Mesendoderm (in vitro differentiated cells): ENCODE data around the gene TNFRSF14.

Experiments used
- DNase-seq: peaks from one replicate; pipeline ENCODE4 v3.0.0; 2013
- H2AK5ac ChIP-seq: 2 replicates; pipeline ENCODE4 v1.6.1; 2013; ENCODE audit warnings: low read length, inconsistent platforms
- H2BK120ac ChIP-seq: 2 replicates; pipeline ENCODE4 v1.6.1; 2013; ENCODE audit warnings: low read depth, mild to moderate bottlenecking, low read length, moderate library complexity, mixed read lengths
- H2BK15ac ChIP-seq: replicated peaks from 2 replicates; pipeline ENCODE4 v1.6.1; 2013; ENCODE audit warnings: low read depth, mild to moderate bottlenecking, moderate library complexity
- H2BK5ac ChIP-seq: 2 replicates; pipeline ENCODE4 v1.6.1; 2013; ENCODE audit warnings: low read length, inconsistent platforms
- H3K18ac ChIP-seq: 2 replicates; pipeline ENCODE4 v1.6.1; 2013; ENCODE audit warnings: mild to moderate bottlenecking, low read length, mixed read lengths
- H3K23ac ChIP-seq: one replicate; pipeline ENCODE4 v1.6.1; 2013; ENCODE audit warnings: low read length
- H3K27ac ChIP-seq: 2 replicates; pipeline ENCODE4 v1.5.1; 2013; ENCODE audit warnings: low read depth, mild to moderate bottlenecking, inconsistent platforms, low read length, moderate library complexity
- H3K27me3 ChIP-seq: 2 replicates; pipeline ENCODE4 v1.6.1; 2013; ENCODE audit warnings: low read length, control low read depth, mild to moderate bottlenecking, inconsistent platforms; ENCODE audit not compliant: insufficient read depth, poor library complexity
- H3K36me3 ChIP-seq: 2 replicates; pipeline ENCODE4 v1.6.1; 2013; ENCODE audit warnings: low read length, inconsistent platforms; ENCODE audit not compliant: control insufficient read depth, insufficient read depth
- H3K4ac ChIP-seq: one replicate; pipeline ENCODE4 v1.6.1; 2013; ENCODE audit warnings: low read depth, mild to moderate bottlenecking, low read length, moderate library complexity
- H3K4me1 ChIP-seq: 2 replicates; pipeline ENCODE4 v1.6.1; 2013; ENCODE audit warnings: low read depth, low read length, inconsistent platforms; ENCODE audit not compliant: control insufficient read depth
- H3K4me2 ChIP-seq: 2 replicates; pipeline ENCODE4 v1.6.1; 2013; ENCODE audit warnings: low read length
- H3K4me3 ChIP-seq: 2 replicates; pipeline ENCODE4 v1.5.1; 2013; ENCODE audit warnings: mild to moderate bottlenecking, low read length
- H3K56ac ChIP-seq: one replicate; pipeline ENCODE4 v1.6.1; 2013; ENCODE audit warnings: low read length
- H3K79me1 ChIP-seq: 2 replicates; pipeline ENCODE4 v1.6.1; 2013; ENCODE audit warnings: low read length, inconsistent platforms
- H3K79me2 ChIP-seq: 2 replicates; pipeline ENCODE4 v1.6.1; 2013; ENCODE audit warnings: mild to moderate bottlenecking, low read length; ENCODE audit not compliant: control insufficient read depth, insufficient read depth
- H3K9ac ChIP-seq: 2 replicates; pipeline ENCODE4 v1.6.1; 2013; ENCODE audit warnings: low read length, inconsistent platforms
- H4K5ac ChIP-seq: one replicate; pipeline ENCODE4 v1.6.1; 2013; ENCODE audit warnings: low read length
- H4K8ac ChIP-seq: one replicate; pipeline ENCODE4 v1.6.1; 2013; ENCODE audit warnings: low read depth, mild to moderate bottlenecking, control low read depth, low read length, moderate library complexity
- WGBS: extraction: QIAGEN DNeasy Blood & Tissue Kit; methylation state at CpG from one replicate; pipeline ENCODE4 v1.1.7; 2013; ENCODE audit warnings: low lambda C conversion rate, missing lambda C conversion rate; ENCODE audit not compliant: insufficient coverage; ENCODE audit errors: extremely low coverage; 5-methylcytosine and 5-hydroxymethylcytosine counted together

TNFRSF14 gene

GRCh38 chr1:2510366-2511155, 45.6 kb upstream of the TNFRSF14 start:
- Histone ChIP-seq H3K9ac (no peak overlapping the region), H3K79me2 (no peaks in the 10 kb centered on the region), H3K18ac (no peak overlapping the region), H2BK15ac (no peak overlapping the region), H3K36me3 (peaks cover 10% of the 10 kb centered on the region), H4K8ac (no peak overlapping the region), H2BK120ac (no peak overlapping the region), H2BK5ac (no peak overlapping the region), H3K4ac (no peak overlapping the region), H3K4me3 (no peak overlapping the region), H3K79me1 (no peaks in the 10 kb centered on the region), H3K23ac (no peak overlapping the region), H3K27me3 (no peaks in the 10 kb centered on the region), H3K4me2 (no peak overlapping the region), H3K56ac (no peak overlapping the region), H4K5ac (no peak overlapping the region), H3K27ac (no peak overlapping the region), H3K4me1 (no peaks in the 10 kb centered on the region), H2AK5ac (no peak overlapping the region)
- no CpG with 5 or more reads among the region's 27 CpGs for WGBS
- no peak for DNase-seq

- H3K9ac ChIP-seq: no peak overlapping the region
- H3K4me2 ChIP-seq: no peak overlapping the region
- no peak overlapping the region for H2BK120ac ChIP-seq
- H3K18ac ChIP-seq: no peak overlapping the region
- H2AK5ac ChIP-seq: no peak overlapping the region
- no peaks in the 10 kb centered on the region for H3K27me3 ChIP-seq
- H3K27ac ChIP-seq: no peak overlapping the region
- no peak overlapping the region for H2BK5ac ChIP-seq
- no peaks in the 10 kb centered on the region for H3K79me2 ChIP-seq
- no peaks in the 10 kb centered on the region for H3K79me1 ChIP-seq
- no peak overlapping the region for H4K5ac ChIP-seq
- no peak overlapping the region for H4K8ac ChIP-seq
- no peak overlapping the region for H3K23ac ChIP-seq
- H3K4me3 ChIP-seq: no peak overlapping the region
- no peak overlapping the region for H2BK15ac ChIP-seq
- no peak overlapping the region for H3K56ac ChIP-seq
- peaks cover 11% of the 10 kb centered on the region for H3K36me3 ChIP-seq
- no peak overlapping the region for H3K4ac ChIP-seq
- no peak for DNase-seq
- WGBS: no CpG with 5 or more reads among the region's 31 CpGs
- no peaks in the 10 kb centered on the region for H3K4me1 ChIP-seq
Observed at GRCh38 chr1:2512862-2513421, 43.2 kb upstream of the TNFRSF14 start.

DNA sequence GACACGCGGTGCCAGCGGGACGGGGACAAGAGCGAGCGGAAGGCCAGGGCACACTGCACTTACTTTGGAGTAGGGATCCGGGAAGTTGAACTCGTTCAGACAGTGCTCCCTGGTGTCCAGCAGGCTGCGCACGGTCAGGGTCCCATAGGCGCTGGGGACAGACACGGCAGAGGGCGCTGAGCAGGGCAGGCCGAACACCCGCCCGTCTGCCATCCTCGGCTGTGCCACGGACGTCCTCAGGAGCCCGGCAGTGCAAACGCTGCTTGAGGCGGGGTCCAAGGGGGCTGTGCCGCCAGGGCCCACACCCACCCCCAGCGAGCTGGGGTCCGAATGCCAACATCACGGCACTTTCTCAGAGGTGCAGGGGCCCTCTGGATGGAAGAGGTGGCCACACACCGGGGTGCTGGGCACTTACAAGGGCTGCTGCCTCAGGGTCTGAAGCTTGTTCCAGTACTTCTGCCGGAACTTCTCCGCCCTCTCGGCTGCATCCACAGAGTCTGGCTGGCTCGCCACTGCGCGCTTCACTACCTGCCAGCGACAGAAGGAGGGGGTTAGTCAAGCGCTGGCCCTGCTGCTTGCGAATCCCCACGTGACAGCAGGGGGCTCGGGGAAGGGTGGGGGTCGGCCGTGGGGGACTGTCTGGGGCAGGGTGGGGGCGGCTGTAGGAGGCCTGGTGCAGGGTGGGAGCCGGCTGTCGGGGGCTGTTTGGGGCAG, 42.1 kb upstream of the TNFRSF14 start:
- H2BK120ac ChIP-seq: no peak overlapping the region
- H3K18ac ChIP-seq: no peak overlapping the region
- H3K36me3 ChIP-seq: peaks cover 8% of the 10 kb centered on the region
- H3K4me2 ChIP-seq: no peak overlapping the region
- DNase-seq: no peak
- no peak overlapping the region for H3K27ac ChIP-seq
- no peaks in the 10 kb centered on the region for H3K79me2 ChIP-seq
- H3K23ac ChIP-seq: no peak overlapping the region
- H2AK5ac ChIP-seq: no peak overlapping the region
- H3K27me3 ChIP-seq: no peaks in the 10 kb centered on the region
- H2BK15ac ChIP-seq: no peak overlapping the region
- no peak overlapping the region for H3K4me3 ChIP-seq
- H4K5ac ChIP-seq: no peak overlapping the region
- H2BK5ac ChIP-seq: no peak overlapping the region
- H4K8ac ChIP-seq: no peak overlapping the region
- WGBS: no CpG with 5 or more reads among the region's 43 CpGs
- no peak overlapping the region for H3K9ac ChIP-seq
- H3K4me1 ChIP-seq: no peaks in the 10 kb centered on the region
- H3K79me1 ChIP-seq: no peaks in the 10 kb centered on the region
- H3K4ac ChIP-seq: no peak overlapping the region
- no peak overlapping the region for H3K56ac ChIP-seq

DNA sequence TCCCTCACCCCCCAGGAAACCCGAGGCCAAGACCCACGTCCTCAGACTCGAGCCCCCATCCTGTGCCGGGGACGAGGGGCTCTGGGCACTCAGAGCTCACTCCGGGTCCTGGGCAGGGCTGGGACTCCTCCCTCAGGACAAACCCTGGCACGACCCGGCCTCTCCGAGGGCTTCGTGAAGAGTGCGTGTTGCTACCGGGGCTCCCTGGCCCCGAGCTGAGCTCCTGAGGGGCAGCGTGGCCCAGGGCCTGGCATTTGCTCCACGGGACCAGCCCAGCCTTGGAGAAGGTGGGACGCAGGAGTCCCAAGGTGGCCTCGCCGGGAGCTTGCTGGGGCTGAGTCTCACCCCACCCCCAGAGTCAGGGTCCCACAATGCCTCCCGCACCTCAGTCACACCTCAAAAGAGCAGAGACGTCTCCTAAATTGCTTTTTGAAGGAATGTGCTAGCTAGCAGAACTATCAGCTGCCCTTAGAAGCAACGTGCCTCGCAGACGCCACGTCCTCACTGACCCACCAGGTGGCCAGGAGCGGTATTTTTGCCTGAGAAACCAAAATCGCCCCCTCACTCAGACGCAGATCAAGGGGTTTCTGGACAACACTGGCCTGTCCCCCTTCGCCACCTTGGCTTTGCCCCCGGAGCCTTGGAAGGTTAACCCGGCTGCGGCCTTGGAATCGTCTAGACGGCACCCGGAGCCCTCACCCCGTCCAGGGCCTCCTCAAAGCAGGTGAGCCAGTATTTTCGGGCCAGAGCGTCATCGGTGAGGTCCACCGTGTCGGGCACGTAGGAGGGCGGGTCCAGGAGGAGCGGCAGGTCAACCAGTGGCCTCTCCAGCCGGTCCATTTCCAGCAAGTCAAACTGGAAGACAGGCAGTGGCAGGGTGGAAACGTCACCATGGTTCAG, 41.1 kb upstream of the TNFRSF14 start:
- no peak overlapping the region for H2AK5ac ChIP-seq
- no peak overlapping the region for H3K4ac ChIP-seq
- H3K79me1 ChIP-seq: no peaks in the 10 kb centered on the region
- H3K4me1 ChIP-seq: no peaks in the 10 kb centered on the region
- H3K9ac ChIP-seq: no peak overlapping the region
- no peak overlapping the region for H2BK120ac ChIP-seq
- H3K18ac ChIP-seq: no peak overlapping the region
- H3K56ac ChIP-seq: no peak overlapping the region
- H3K23ac ChIP-seq: no peak overlapping the region
- H3K79me2 ChIP-seq: no peaks in the 10 kb centered on the region
- no peak overlapping the region for H2BK15ac ChIP-seq
- no peak for DNase-seq
- no CpG with 5 or more reads among the region's 45 CpGs for WGBS
- peaks cover 6% of the 10 kb centered on the region for H3K36me3 ChIP-seq
- H3K27ac ChIP-seq: no peak overlapping the region
- no peak overlapping the region for H4K5ac ChIP-seq
- H3K27me3 ChIP-seq: no peaks in the 10 kb centered on the region
- H2BK5ac ChIP-seq: no peak overlapping the region
- H4K8ac ChIP-seq: no peak overlapping the region
- H3K4me3 ChIP-seq: no peak overlapping the region
- H3K4me2 ChIP-seq: no peak overlapping the region

DNA sequence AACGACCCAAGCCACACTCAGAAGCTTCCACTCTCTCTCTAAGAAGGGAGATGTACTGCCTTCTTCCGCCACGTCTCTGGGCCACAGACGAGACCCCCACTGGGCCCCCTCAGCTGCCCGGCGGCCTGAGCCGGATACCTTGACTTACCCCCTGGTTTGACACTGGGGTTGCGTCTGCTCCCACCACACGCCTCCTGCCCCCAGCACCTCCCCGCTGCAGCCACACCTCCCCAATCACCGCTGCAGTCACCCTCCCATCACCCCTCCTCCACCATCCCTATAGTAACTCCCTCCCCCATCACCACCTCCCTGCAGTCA, 40.4 kb upstream of the TNFRSF14 start:
- H3K23ac ChIP-seq: no peak overlapping the region
- no peak overlapping the region for H3K9ac ChIP-seq
- H3K4me1 ChIP-seq: no peaks in the 10 kb centered on the region
- H3K36me3 ChIP-seq: peaks cover 8% of the 10 kb centered on the region
- no peak overlapping the region for H4K8ac ChIP-seq
- H3K79me2 ChIP-seq: no peaks in the 10 kb centered on the region
- no peaks in the 10 kb centered on the region for H3K27me3 ChIP-seq
- no peak overlapping the region for H3K18ac ChIP-seq
- H2BK15ac ChIP-seq: no peak overlapping the region
- H2AK5ac ChIP-seq: no peak overlapping the region
- H2BK120ac ChIP-seq: no peak overlapping the region
- H3K4me2 ChIP-seq: no peak overlapping the region
- no peak for DNase-seq
- no peak overlapping the region for H3K27ac ChIP-seq
- H3K56ac ChIP-seq: no peak overlapping the region
- H3K4ac ChIP-seq: no peak overlapping the region
- no peak overlapping the region for H3K4me3 ChIP-seq
- H4K5ac ChIP-seq: no peak overlapping the region
- WGBS: no CpG with 5 or more reads among the region's 11 CpGs
- H3K79me1 ChIP-seq: no peaks in the 10 kb centered on the region
- no peak overlapping the region for H2BK5ac ChIP-seq
